DMS153 treated with DMSO at 0.1 percent for 48 hours (cell line): ENCODE results near the gene IDH3A.

Experiments
- DNase-seq: peaks from one replicate; lab custom pipeline; 2025; ENCODE audit not compliant: unreplicated experiment; lab: John Stamatoyannopoulos, UW

IDH3A gene

GRCh38 chr15:78201281-78202190, 52.4 kb downstream of the IDH3A start:
- no peak for DNase-seq

- no peak for DNase-seq
These were observed 54.4 kb downstream of the IDH3A start for GRCh38 chr15:78203346-78204225.

- DNase-seq = no peak
These were observed 55.5 kb downstream of the IDH3A start for GRCh38 chr15:78204351-78205309.

GRCh38 chr15:78205337-78205736, 56.2 kb downstream of the IDH3A start:
- no peak for DNase-seq

GRCh38 chr15:78205856-78206255, 56.7 kb downstream of the IDH3A start:
- no peak for DNase-seq

GRCh38 chr15:78206326-78207109, 57.4 kb downstream of the IDH3A start:
- no peak for DNase-seq

GRCh38 chr15:78207110-78207458, 57.9 kb downstream of the IDH3A start:
- DNase-seq = no peak

GRCh38 chr15:78207641-78208340, 58.6 kb downstream of the IDH3A start:
- DNase-seq = no peak

- no peak for DNase-seq
These were observed 59.2 kb downstream of the IDH3A start for GRCh38 chr15:78208341-78208844.

- no peak for DNase-seq
These were observed 59.9 kb downstream of the IDH3A start for GRCh38 chr15:78208887-78209645.

- DNase-seq = no peak
These were observed 60.6 kb downstream of the IDH3A start for GRCh38 chr15:78209646-78210348.

- DNase-seq = no peak
These were observed 61.2 kb downstream of the IDH3A start for GRCh38 chr15:78210349-78210717.

GRCh38 chr15:78211189-78211921, 62.2 kb downstream of the IDH3A start:
- DNase-seq = no peak

GRCh38 chr15:78212008-78212407, 62.8 kb downstream of the IDH3A start:
- DNase-seq = no peak

GRCh38 chr15:78212546-78213424, 63.6 kb downstream of the IDH3A start:
- no peak for DNase-seq

GRCh38 chr15:78213425-78213750, 64.2 kb downstream of the IDH3A start:
- DNase-seq = no peak
